HG02885 (cell line): ENCODE data around the gene TSPAN15.
"Not testable (repeated sequence)": the region's sequence is repeated elsewhere in the genome, so short reads cannot be mapped to it uniquely, and the experiment has no call there.

ENCODE experiments used
- ATAC-seq: cut with Tn5 transposase; IDR thresholded peaks from one replicate; pipeline ENCODE4 v1.9.1; 2021; ENCODE audit warnings: mild to moderate bottlenecking; ENCODE audit not compliant: unreplicated experiment, poor library complexity

TSPAN15 gene

GRCh38 chr10:69516316-69516715, 65.1 kb downstream of the TSPAN15 start:
- ATAC-seq = no peak

DNA sequence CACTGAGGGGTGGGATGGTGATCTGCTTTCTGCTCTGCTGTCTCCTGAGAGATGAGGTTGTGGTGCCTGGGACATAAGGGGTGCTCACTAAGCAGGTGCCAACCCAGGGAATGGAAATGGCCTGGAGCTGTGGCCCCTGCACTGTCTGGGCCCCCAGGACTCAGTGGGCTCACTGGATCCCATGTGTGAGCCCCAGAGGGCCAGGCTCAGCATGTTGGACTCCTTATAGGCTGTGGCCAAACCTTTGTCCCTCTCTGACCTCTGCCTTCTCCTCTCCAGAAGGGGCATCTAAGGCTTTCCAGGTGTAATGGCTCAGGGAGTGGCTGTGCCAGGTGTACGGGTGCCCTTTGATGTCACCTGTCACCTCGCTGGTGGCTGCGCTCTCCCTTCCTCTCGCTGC, 65.5 kb downstream of the TSPAN15 start:
- no peak for ATAC-seq

GRCh38 chr10:69517271-69517848, 66.1 kb downstream of the TSPAN15 start:
- no peak for ATAC-seq

GRCh38 chr10:69527961-69528360, 76.7 kb downstream of the TSPAN15 start:
- no peak for ATAC-seq

DNA sequence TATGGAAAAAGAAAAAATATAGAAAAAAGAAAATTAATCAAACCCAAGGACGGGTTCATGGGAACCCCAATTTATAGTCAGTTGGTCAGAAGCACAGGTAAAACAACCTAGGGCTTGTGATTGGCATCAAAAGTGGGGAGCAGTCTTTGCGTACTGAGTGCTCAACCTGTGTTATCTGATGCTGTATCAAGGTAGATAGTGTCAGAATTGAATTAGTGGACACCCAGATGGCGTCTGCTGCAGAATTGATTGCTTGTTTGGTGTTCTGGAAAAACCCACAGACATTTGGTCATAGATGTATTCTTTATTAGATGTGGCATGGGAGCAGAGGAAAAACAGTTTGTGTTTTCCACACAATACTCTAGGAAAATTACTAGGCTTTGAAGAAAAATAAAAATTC, 82.4 kb downstream of the TSPAN15 start:
- ATAC-seq = no peak

DNA sequence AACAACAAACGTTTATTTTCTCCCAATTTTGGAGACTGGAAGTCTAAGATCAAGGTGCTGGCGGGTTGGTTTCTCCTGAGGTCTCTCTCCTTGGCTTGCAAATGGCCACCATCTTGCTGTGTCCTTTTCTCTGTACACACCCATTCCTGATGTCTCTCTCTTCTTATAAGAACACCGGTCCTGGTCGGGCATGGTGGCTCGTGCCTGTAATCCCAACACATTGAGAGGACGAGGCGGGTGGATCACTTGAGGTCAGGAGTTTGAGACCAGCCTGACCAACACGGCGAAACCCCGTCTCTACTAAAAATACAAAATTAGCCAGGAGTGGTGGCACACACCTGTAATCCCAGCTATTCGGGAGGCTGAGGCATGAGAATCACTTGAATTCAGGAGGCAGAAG, 85.3 kb downstream of the TSPAN15 start:
- not testable (repeated sequence) for ATAC-seq

GRCh38 chr10:69537449-69537848, 86.2 kb downstream of the TSPAN15 start:
- no peak for ATAC-seq

DNA sequence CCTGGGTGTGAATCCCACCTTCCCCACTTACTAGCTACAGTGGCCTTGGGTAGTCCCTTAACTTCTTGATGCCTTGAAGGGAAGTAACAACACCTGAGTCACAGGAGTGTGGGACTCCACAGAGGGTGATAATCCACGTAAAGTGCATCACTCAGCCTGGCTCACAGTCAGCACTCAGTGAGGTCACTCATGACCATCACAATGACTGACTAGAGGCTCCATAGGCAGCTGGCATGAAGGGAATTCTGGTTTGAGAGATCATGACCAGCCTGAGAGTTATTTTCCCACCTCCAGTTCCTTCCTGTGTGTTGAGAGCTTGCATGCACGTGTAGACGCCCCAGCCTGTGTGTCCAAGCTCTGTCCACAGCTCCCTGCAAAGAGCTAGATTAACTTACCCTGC, 87.2 kb downstream of the TSPAN15 start:
- no peak for ATAC-seq

DNA sequence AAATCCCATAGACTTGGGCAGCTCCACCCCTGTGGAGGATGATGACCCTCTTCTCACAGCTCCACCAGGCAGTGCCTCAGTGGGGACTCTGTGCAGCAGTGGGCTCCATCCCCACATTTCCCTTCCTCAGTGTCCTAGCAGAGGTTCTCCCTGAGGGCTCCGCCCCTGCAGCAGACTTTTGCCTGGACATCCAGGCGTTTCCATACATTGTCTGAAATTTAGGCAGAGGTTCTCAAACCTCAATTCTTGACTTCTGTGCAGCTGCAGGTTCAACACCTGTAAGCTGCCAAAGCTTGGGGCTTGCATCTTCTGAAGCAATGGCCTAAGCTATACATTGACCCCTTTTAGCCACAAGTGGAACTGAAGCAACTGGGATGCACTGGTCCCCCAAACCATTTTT, 90.2 kb downstream of the TSPAN15 start:
- ATAC-seq = no peak

DNA sequence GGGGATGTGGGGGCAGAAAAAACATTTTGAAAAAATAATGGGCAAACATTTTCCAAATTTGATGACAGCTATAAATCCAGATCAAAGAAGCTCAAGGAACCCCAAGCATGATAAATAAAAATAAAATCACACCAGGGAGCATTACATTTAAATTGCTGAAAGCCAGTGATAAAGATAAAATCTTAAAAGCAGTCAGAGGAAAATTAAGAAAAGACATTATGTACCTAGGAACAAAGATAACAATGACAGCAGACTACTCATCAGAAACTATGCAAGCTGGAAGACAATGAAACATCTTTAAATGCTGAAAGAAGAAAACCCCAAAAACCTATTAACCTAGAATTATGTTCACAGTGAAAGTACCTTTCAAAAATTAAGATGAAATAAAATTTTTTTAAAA, 98.7 kb downstream of the TSPAN15 start:
- ATAC-seq = no peak

DNA sequence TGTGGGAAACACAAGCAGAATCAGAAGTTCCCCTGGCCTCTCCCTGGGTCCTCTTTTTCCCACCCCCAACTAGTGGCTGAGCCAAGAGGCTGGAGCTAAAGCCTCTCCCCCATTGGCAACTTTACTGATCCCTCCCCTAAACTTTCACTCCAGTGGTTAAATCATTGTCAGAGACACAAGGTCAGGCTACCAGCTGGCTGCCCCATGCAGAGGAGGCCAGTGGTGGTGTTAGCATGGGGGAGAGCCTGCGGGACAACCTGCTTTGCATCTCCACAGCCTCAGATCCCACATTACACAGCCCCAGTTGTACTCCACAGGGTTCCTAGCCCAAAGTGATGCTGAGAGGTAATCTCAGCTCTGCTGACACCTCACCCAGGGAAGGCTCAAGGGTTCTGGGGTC, 101.0 kb downstream of the TSPAN15 start:
- ATAC-seq = no peak

GRCh38 chr10:69553328-69553727, 102.1 kb downstream of the TSPAN15 start:
- no peak for ATAC-seq

DNA sequence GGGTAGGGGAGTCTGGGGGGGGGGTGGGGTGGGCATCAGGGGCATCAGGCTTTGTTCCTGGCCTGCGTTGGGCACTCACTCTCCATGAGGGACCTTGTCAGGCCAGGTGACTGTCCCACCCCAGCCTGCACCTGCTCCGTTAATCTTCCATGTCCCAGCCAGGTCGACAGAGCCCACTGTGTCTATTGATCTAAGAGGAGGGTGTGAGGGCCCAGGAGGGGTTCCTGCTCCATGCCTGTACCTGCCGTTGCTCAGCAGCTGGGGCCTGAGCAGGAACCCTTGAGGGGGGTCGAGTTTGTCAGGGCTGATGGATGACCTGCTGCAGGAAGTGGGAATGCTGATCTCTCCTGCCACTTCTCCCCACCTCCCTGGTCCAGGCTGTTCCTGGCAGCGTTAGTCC, 103.3 kb downstream of the TSPAN15 start:
- ATAC-seq = no peak
